ENCODE data around the gene ZNF710. TPM values are rescaled to one million over a fixed set of nuclear protein-coding genes. Genes with fewer than 3 reads are reported as not detected.

Gene ZNF710
- total RNA-seq, 1 donor from 2014 or later: 3.5 TPM

GRCh38 chr15:90126022-90126421 is 124.9 kb downstream of the ZNF710 start:
- DNase-seq (ENCODE audit: low spot score in 2 of 2): no peak
- Histone ChIP-seq H3K36me3 (no peaks in the 10 kb centered on the region), H3K4me1 (no peaks in the 10 kb centered on the region), H3K27me3 (no peaks in the 10 kb centered on the region), H3K4me3 (no peak overlapping the region), H3K9me3 (no peaks in the 10 kb centered on the region), H3K27ac (no peak overlapping the region)
- intact Hi-C loops (cut with DNase I): no loop called here
- no peak for TF ChIP-seq CTCF (IDR thresholded peaks at IDR 0.05)

GRCh38 chr15:90126596-90127435 is 125.7 kb downstream of the ZNF710 start:
- no peak for TF ChIP-seq CTCF (IDR thresholded peaks at IDR 0.05)
- no peaks in the 10 kb centered on the region for H3K4me1 ChIP-seq
- no peak overlapping the region for H3K27ac ChIP-seq
- intact Hi-C loops (cut with DNase I): no loop called here
- H3K4me3 ChIP-seq: no peak overlapping the region
- DNase-seq (ENCODE audit: low spot score in 2 of 2): no peak
- no peaks in the 10 kb centered on the region for H3K9me3 ChIP-seq
- H3K27me3 ChIP-seq: no peaks in the 10 kb centered on the region
- H3K36me3 ChIP-seq: no peaks in the 10 kb centered on the region

GRCh38 chr15:90130291-90130690 is 129.2 kb downstream of the ZNF710 start:
- Histone ChIP-seq H3K9me3 (no peaks in the 10 kb centered on the region), H3K4me3 (no peak overlapping the region), H3K27ac (no peak overlapping the region), H3K27me3 (no peaks in the 10 kb centered on the region), H3K4me1 (no peaks in the 10 kb centered on the region), H3K36me3 (no peaks in the 10 kb centered on the region)
- no peak for TF ChIP-seq CTCF (IDR thresholded peaks at IDR 0.05)
- DNase-seq (ENCODE audit: low spot score in 2 of 2): no peak
- intact Hi-C loops (cut with DNase I): no loop called here

Other genes with a start within 250 kb of the ZNF710 start
- not detected for gene MESP2, start 225.0 kb upstream of the ZNF710 start, total RNA-seq
- gene ANPEP, start 186.5 kb upstream of the ZNF710 start, total RNA-seq: 48.2 TPM
- gene AP3S2, start 107.3 kb upstream of the ZNF710 start, total RNA-seq: 16.0 TPM
- gene ARPIN, start 88.4 kb upstream of the ZNF710 start, total RNA-seq: 29.8 TPM
- gene IDH2, start 101.1 kb downstream of the ZNF710 start, total RNA-seq: 49.7 TPM
- 51.2 TPM for gene SEMA4B, start 200.0 kb downstream of the ZNF710 start, total RNA-seq
- gene CIB1, start 232.6 kb downstream of the ZNF710 start, total RNA-seq: 50.9 TPM
- 2.2 TPM for gene GDPGP1, start 232.9 kb downstream of the ZNF710 start, total RNA-seq
- gene TTLL13, start 248.2 kb downstream of the ZNF710 start, total RNA-seq: not detected

Measured in ascending aorta (tissue), 2 donors.